BLaER1 treated with 17β-estradiol and CSF1 and Interleukin-3, amounts not matched to agents 10 nM and 100 nM (cell line): Measurements from ENCODE around the gene NAB1.
A peak's percentile ranks its signal among the peaks of the same experiment; 100 is the strongest.

ENCODE experiments used
- H3K27ac ChIP-seq, 11 experiments: shearing (Covaris generic); formaldehyde crosslinking; 2 replicates each; pipeline ENCODE4 v1.8.1; 2022
- H3K27me3 ChIP-seq, 11 experiments: shearing (Covaris generic); formaldehyde crosslinking; 2 replicates each; pipeline ENCODE4 v1.8.1; 2022
- H3K36me3 ChIP-seq, 11 experiments: shearing (Covaris generic); formaldehyde crosslinking; 2 replicates each; pipeline ENCODE4 v1.8.1; 2022
- H3K4me1 ChIP-seq, 10 experiments: shearing (Covaris generic); formaldehyde crosslinking; 2 replicates each; pipeline ENCODE4 v1.8.1; 2022
- H3K4me2 ChIP-seq, 11 experiments: shearing (Covaris generic); formaldehyde crosslinking; 2 replicates each; pipeline ENCODE4 v1.8.1; 2022
- H3K4me3 ChIP-seq, 10 experiments: shearing (Covaris generic); formaldehyde crosslinking; 2 replicates each; pipeline ENCODE4 v1.8.1; 2022
- H3K9ac ChIP-seq, 11 experiments: shearing (Covaris generic); formaldehyde crosslinking; 2 replicates each; pipeline ENCODE4 v1.8.1; 2022
- H3K9me3 ChIP-seq, 11 experiments: shearing (Covaris generic); formaldehyde crosslinking; replicated peaks in 1 of 11; 2 replicates each; pipeline ENCODE4 v1.8.1; 2022
- H4K20me1 ChIP-seq, 11 experiments: shearing (Covaris generic); formaldehyde crosslinking; 2 replicates each; pipeline ENCODE4 v1.8.1; 2022
- Cebpa-rat ChIP-seq, 11 experiments: shearing (Covaris generic); IDR thresholded peaks; 2 replicates each; pipeline ENCODE4 v1.8.1; 2022

The NAB1 gene

DNA sequence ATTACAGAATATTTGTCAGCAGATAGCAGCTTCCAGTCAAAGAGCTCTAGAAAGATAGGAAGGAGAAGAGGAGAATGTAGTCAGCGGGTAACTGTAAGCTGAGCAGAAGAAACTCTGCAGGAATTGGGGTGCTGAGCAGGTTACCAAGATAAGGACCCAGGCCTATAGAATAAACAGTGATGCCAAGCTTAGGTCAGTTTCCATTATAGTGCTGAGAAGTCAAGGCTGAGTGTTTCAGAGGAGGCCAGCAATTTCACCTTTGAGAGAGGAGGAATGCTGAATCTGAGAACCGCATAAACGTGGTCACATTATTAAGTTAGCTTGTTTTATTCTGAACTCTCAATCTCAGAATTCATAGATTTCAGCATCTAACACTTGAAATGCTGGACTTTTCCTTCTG is 13.9 kb downstream of the NAB1 start:
- Histone ChIP-seq H3K4me1 (peaks cover 0 to 52% (median 8%) of the 10 kb centered on the region in 10 experiments; a peak in 10 of 20 replicates), H3K4me2 (no peak overlapping the region), H3K4me3 (no peak overlapping the region)

GRCh38 chr2:190663348-190663747 is 14.5 kb downstream of the NAB1 start:
- H3K4me3 ChIP-seq = no peak overlapping the region
- TF ChIP-seq Cebpa-rat (IDR thresholded peaks at IDR 0.05) = no peak
- no peak overlapping the region for H3K4me2 ChIP-seq
- H3K9ac ChIP-seq = peak overlapping the region in 1 of 11 experiments; percentile 61; a peak in 1 of 22 replicates
- peaks cover 50 to 77% (median 64%) of the 10 kb centered on the region in 11 experiments for H3K36me3 ChIP-seq
- H3K4me1 ChIP-seq = peaks cover 0 to 47% (median 8%) of the 10 kb centered on the region in 10 experiments; a peak in 10 of 20 replicates
- no peak overlapping the region for H3K27ac ChIP-seq
- H4K20me1 ChIP-seq = peaks cover 0 to 58% (median 28%) of the 10 kb centered on the region in 11 experiments; a peak in 13 of 22 replicates
- peaks cover 18 to 26% (median 21%) of the 10 kb centered on the region in 11 experiments for H3K9me3 ChIP-seq
- H3K27me3 ChIP-seq = no peaks in the 10 kb centered on the region

More for the DNA sequence above, 13.9 kb downstream of the NAB1 start:
- Histone ChIP-seq H3K36me3 (peaks cover 50 to 79% (median 64%) of the 10 kb centered on the region in 11 experiments), H3K9ac (no peak overlapping the region), H3K27ac (no peak overlapping the region), H3K27me3 (no peaks in the 10 kb centered on the region), H4K20me1 (peaks cover 4 to 61% (median 34%) of the 10 kb centered on the region in 11 experiments; a peak in 15 of 22 replicates), H3K9me3 (peaks cover 18 to 26% (median 21%) of the 10 kb centered on the region in 11 experiments)
- TF ChIP-seq Cebpa-rat (IDR thresholded peaks at IDR 0.05) = no peak

DNA sequence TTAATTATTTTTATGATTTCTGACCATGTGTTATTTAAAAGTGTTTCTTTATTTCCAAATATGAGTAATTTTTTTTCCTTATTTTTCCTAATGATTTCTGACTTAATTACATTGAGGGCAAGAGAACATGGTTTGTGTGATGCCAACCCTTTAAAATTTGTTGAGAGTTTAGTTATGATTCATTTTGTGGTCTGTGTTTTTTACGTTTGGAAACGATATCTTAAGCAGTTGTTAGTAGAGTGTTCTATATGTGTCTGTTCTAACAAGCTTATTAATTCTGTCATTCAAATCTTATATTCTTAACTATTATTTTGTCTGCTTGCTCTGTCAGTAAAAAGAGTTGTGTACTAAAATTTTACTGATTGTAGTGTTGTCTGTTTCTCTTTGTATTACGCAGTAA is 15.0 kb downstream of the NAB1 start:
- Histone ChIP-seq H3K9me3 (peaks cover 18 to 26% (median 21%) of the 10 kb centered on the region in 11 experiments), H3K9ac (no peak overlapping the region), H3K4me1 (peaks cover 0 to 47% (median 8%) of the 10 kb centered on the region in 10 experiments; a peak in 10 of 20 replicates), H3K4me3 (no peak overlapping the region), H4K20me1 (peaks cover 0 to 58% (median 23%) of the 10 kb centered on the region in 11 experiments; a peak in 11 of 22 replicates), H3K4me2 (no peak overlapping the region), H3K36me3 (peaks cover 48 to 77% (median 60%) of the 10 kb centered on the region in 11 experiments), H3K27ac (no peak overlapping the region), H3K27me3 (no peaks in the 10 kb centered on the region)
- no peak for TF ChIP-seq Cebpa-rat (IDR thresholded peaks at IDR 0.05)

- H3K36me3 ChIP-seq = peaks cover 48 to 77% (median 60%) of the 10 kb centered on the region in 11 experiments
- peaks cover 0 to 58% (median 19%) of the 10 kb centered on the region in 11 experiments; a peak in 11 of 22 replicates for H4K20me1 ChIP-seq
- H3K9me3 ChIP-seq = peaks cover 18 to 26% (median 21%) of the 10 kb centered on the region in 11 experiments
- no peak overlapping the region for H3K4me2 ChIP-seq
- H3K4me3 ChIP-seq = no peak overlapping the region
- H3K27ac ChIP-seq = no peak overlapping the region
- peaks cover 0 to 44% (median 8%) of the 10 kb centered on the region in 10 experiments; a peak in 10 of 20 replicates for H3K4me1 ChIP-seq
- H3K9ac ChIP-seq = no peak overlapping the region
- no peak for TF ChIP-seq Cebpa-rat (IDR thresholded peaks at IDR 0.05)
- no peaks in the 10 kb centered on the region for H3K27me3 ChIP-seq
These were observed 15.4 kb downstream of the NAB1 start for GRCh38 chr2:190664240-190664639.

GRCh38 chr2:190666895-190667294 is 18.0 kb downstream of the NAB1 start:
- Histone ChIP-seq H3K9ac (no peak overlapping the region), H3K36me3 (peaks cover 58 to 81% (median 64%) of the 10 kb centered on the region in 11 experiments), H4K20me1 (peaks cover 0 to 52% (median 9%) of the 10 kb centered on the region in 11 experiments; a peak in 9 of 22 replicates), H3K4me2 (peak overlapping the region in 4 of 11 experiments; percentile 32 to 51 (median 40); a peak in 6 of 22 replicates), H3K27me3 (no peaks in the 10 kb centered on the region), H3K9me3 (peaks cover 18 to 26% (median 21%) of the 10 kb centered on the region in 11 experiments), H3K4me3 (no peak overlapping the region), H3K27ac (peak overlapping the region in 2 of 11 experiments; percentile 14 to 29; a peak in 1 of 22 replicates), H3K4me1 (peaks cover 0 to 24% (median 8%) of the 10 kb centered on the region in 10 experiments; a peak in 10 of 20 replicates)
- no peak for TF ChIP-seq Cebpa-rat (IDR thresholded peaks at IDR 0.05)

DNA sequence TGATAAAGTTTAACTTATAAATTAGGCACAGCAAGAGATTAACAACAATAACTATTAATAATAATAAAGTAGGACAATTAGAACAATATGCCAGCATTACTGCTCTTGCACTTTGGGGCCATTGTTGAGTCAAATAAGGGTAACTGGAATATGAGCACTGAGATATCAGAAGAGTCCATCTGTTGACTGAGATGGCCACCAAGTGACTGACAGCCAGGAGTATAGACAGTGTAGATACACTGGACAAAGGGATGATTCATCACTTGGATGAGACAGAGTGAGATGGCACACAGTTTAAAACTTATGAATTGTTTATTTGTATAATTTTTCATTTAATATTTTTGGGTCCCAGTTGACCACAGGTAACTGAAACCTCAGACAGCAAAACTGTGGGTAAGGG is 20.0 kb downstream of the NAB1 start:
- peaks cover 0 to 40% (median 0%) of the 10 kb centered on the region in 11 experiments; a peak in 6 of 22 replicates for H4K20me1 ChIP-seq
- H3K4me2 ChIP-seq = no peak overlapping the region
- no peak overlapping the region for H3K4me3 ChIP-seq
- no peak overlapping the region for H3K27ac ChIP-seq
- peaks cover 67 to 92% (median 77%) of the 10 kb centered on the region in 11 experiments for H3K36me3 ChIP-seq
- no peaks in the 10 kb centered on the region for H3K27me3 ChIP-seq
- TF ChIP-seq Cebpa-rat (IDR thresholded peaks at IDR 0.05) = no peak
- no peak overlapping the region for H3K9ac ChIP-seq
- peaks cover 0 to 18% (median 8%) of the 10 kb centered on the region in 10 experiments; a peak in 10 of 20 replicates for H3K4me1 ChIP-seq
- peaks cover 18 to 26% (median 21%) of the 10 kb centered on the region in 11 experiments for H3K9me3 ChIP-seq

- peaks cover 0 to 40% (median 0%) of the 10 kb centered on the region in 11 experiments; a peak in 6 of 22 replicates for H4K20me1 ChIP-seq
- peaks cover 0 to 18% (median 8%) of the 10 kb centered on the region in 10 experiments; a peak in 10 of 20 replicates for H3K4me1 ChIP-seq
- no peak overlapping the region for H3K4me2 ChIP-seq
- peaks cover 67 to 92% (median 78%) of the 10 kb centered on the region in 11 experiments for H3K36me3 ChIP-seq
- H3K27ac ChIP-seq = no peak overlapping the region
- H3K27me3 ChIP-seq = no peaks in the 10 kb centered on the region
- no peak overlapping the region for H3K9ac ChIP-seq
- TF ChIP-seq Cebpa-rat (IDR thresholded peaks at IDR 0.05) = no peak
- H3K9me3 ChIP-seq = peaks cover 5 to 12% (median 6%) of the 10 kb centered on the region in 11 experiments; a peak in 19 of 22 replicates
- no peak overlapping the region for H3K4me3 ChIP-seq
These were observed 21.5 kb downstream of the NAB1 start for GRCh38 chr2:190670182-190670946.

DNA sequence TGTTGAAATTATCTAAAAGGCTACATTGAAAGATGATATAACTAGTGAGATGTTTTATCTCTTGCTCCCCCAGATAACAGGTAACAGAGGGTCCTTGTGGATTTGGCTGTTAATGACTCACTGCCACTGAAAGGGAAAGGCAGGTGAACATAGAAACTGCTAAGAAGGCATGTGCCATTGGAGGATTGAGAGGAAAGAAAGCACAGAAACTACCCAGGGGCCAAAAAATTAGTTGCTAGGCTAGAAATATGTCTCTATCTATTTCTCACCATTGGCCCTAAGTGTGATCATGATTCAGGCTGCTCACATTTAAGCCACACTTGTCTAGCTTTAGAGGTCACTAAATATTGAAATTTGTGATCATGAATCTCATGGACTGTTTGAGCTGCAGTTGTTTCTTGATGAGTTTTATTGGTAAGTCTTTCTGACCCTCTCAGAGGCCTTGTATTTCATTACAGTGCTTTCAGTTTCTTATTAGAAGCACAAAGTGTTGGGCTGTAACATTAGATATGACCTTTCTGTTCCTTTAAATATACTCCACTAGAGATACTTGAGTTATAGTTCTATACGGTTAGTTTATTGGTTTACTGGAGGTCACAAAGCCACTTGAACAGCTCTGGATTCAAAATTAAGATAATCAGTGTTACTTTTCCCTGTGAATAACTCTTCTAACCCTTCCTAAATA is 26.2 kb downstream of the NAB1 start:
- Histone ChIP-seq H3K27me3 (no peaks in the 10 kb centered on the region), H4K20me1 (peaks cover 0 to 27% (median 0%) of the 10 kb centered on the region in 11 experiments; a peak in 3 of 22 replicates), H3K27ac (no peak overlapping the region), H3K9me3 (no peaks in the 10 kb centered on the region), H3K9ac (no peak overlapping the region), H3K4me1 (peaks cover 20 to 33% (median 29%) of the 10 kb centered on the region in 10 experiments), H3K4me3 (no peak overlapping the region), H3K36me3 (peaks cover 67 to 91% (median 74%) of the 10 kb centered on the region in 11 experiments), H3K4me2 (no peak overlapping the region)
- TF ChIP-seq Cebpa-rat (IDR thresholded peaks at IDR 0.05) = no peak
